Upper lobe of right lung (tissue), 1 donor: ENCODE measurements around the gene TNRC6C. TPM values are rescaled to one million over a fixed set of nuclear protein-coding genes. Genes with fewer than 3 reads are reported as not detected.
A peak's percentile ranks its signal among the peaks of the same experiment; 100 is the strongest.

Experiments used
- ATAC-seq: fragments of 200-7000 bp; cut with Tn5 transposase; one replicate; pipeline ENCODE4 v1.9.1; 2020; ENCODE audit warnings: mild to moderate bottlenecking, moderate library complexity
- DNase-seq: peaks from one replicate; pipeline ENCODE4 v3.0.0-alpha.2; 2020
- H3K27ac ChIP-seq: fragments of 200-600 bp; one replicate; pipeline ENCODE4 v1.8.0; 2022
- H3K27me3 ChIP-seq: fragments of 200-600 bp; one replicate; pipeline ENCODE4 v1.8.0; 2022; ENCODE audit warnings: mild to moderate bottlenecking
- H3K36me3 ChIP-seq: fragments of 200-600 bp; one replicate; pipeline ENCODE4 v1.8.0; 2022
- H3K4me1 ChIP-seq: fragments of 200-600 bp; one replicate; pipeline ENCODE4 v1.8.0; 2022
- H3K4me3 ChIP-seq: fragments of 200-600 bp; one replicate; pipeline ENCODE4 v1.8.0; 2022; ENCODE audit warnings: mild to moderate bottlenecking
- H3K9me3 ChIP-seq: fragments of 200-600 bp; one replicate; pipeline ENCODE4 v1.8.0; 2022
- intact Hi-C: fragments of 100-400 bp; cut with DNase I; formaldehyde crosslinking; loops from one replicate; pipeline ENCODE4 v1.11.0; 2022
- total RNA-seq: library from RNA; stranded (reverse); fragmentation: NEBNext Ultra II Directional; extraction: Animal tissue kit (Norgen Biotek cat#: 25700); gene quantifications from one replicate; pipeline ENCODE4 v1.2.1, GENCODE V29; 2021
- TF ChIP-seq, protein P1 (sequence below): fragments of 200-600 bp; IDR thresholded peaks from one replicate; pipeline ENCODE4 v1.8.0; 2022; ENCODE audit warnings: antibody characterized with exemption
- donor health status: DM: no; HTN: yes; CAD: no; lungs with severe emphysema.

TNRC6C gene
- total RNA-seq, 1 donor from 2014 or later = 21.7 TPM

DNA sequence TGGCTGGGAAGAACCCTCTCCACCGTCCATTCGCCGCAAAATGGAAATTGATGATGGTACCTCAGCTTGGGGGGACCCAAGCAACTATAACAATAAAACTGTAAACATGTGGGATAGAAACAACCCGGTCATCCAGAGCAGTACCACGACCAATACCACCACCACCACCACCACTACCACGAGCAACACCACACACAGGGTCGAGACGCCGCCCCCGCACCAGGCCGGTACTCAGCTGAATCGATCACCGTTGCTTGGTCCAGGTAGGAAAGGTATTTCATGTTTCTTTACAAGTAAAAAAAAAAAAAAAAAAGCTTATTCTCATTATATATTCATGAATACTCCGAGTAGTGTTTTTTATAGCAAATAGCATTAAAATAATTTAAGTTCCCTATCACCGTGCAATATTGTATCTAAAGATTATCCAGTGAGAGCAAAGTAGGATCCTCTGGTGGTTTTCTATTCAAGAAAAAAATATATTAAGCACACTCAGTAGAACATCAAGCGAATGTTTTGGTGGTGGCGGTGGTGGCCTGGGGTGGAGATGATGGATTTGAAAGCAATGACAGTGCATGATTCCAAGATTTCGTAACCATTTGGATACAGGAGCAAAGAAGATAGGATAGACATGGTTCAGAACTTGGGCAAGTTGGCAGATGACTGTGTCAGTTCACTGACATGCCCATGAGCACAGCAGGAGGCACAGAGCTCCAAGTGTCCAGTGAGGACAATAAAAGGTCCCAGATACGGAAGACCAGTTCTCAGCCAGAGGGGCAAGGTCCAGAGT is 92.9 kb downstream of the TNRC6C start:
- H3K9me3 ChIP-seq = no peaks in the 10 kb centered on the region
- intact Hi-C loops = no loop called here
- H3K36me3 ChIP-seq = peaks cover 38% of the 10 kb centered on the region
- H3K27me3 ChIP-seq = no peaks in the 10 kb centered on the region
- H3K4me3 ChIP-seq = no peak overlapping the region
- no peak overlapping the region for H3K27ac ChIP-seq
- no peak for DNase-seq
- H3K4me1 ChIP-seq = peaks cover 5% of the 10 kb centered on the region
- no peak for ATAC-seq
- TF ChIP-seq, protein P1, sequence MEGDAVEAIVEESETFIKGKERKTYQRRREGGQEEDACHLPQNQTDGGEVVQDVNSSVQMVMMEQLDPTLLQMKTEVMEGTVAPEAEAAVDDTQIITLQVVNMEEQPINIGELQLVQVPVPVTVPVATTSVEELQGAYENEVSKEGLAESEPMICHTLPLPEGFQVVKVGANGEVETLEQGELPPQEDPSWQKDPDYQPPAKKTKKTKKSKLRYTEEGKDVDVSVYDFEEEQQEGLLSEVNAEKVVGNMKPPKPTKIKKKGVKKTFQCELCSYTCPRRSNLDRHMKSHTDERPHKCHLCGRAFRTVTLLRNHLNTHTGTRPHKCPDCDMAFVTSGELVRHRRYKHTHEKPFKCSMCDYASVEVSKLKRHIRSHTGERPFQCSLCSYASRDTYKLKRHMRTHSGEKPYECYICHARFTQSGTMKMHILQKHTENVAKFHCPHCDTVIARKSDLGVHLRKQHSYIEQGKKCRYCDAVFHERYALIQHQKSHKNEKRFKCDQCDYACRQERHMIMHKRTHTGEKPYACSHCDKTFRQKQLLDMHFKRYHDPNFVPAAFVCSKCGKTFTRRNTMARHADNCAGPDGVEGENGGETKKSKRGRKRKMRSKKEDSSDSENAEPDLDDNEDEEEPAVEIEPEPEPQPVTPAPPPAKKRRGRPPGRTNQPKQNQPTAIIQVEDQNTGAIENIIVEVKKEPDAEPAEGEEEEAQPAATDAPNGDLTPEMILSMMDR = no peak

DNA sequence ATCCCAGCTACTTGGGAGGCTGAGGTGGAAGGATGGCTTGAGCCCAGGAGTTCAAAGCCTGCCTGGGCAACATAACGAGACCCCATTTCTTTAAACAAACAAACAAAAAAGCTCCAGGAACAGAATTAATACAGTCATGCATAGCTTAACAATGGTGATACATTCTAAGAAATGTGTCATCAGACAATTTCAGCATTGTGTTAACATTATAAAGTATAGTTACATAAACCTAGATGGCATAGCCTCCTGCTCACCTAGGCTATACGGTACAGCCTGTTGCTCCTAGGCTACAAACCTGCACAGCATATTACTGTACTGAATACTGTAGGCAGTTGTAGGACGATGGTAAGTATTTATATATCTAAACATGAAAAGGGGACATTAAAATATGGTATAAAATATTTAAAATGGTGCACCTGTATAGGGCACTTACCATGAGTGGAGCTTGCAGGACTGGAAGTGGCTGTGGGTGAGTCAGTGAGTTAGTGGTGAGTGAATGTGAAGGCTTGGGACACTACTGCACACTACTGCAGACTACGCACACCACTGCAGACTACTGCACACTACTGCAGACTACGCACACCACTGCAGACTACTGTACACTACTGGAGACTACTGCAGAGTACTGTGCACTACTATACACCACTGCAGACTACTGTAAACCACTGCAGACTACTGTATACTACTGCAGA is 95.4 kb downstream of the TNRC6C start:
- intact Hi-C loops = no loop called here
- Histone ChIP-seq H3K4me3 (no peak overlapping the region), H3K27me3 (no peaks in the 10 kb centered on the region), H3K9me3 (no peaks in the 10 kb centered on the region), H3K27ac (no peak overlapping the region), H3K36me3 (peaks cover 34% of the 10 kb centered on the region), H3K4me1 (peaks cover 2% of the 10 kb centered on the region)
- TF ChIP-seq, protein P1 = no peak
- ATAC-seq (no peak), DNase-seq (no peak)

DNA sequence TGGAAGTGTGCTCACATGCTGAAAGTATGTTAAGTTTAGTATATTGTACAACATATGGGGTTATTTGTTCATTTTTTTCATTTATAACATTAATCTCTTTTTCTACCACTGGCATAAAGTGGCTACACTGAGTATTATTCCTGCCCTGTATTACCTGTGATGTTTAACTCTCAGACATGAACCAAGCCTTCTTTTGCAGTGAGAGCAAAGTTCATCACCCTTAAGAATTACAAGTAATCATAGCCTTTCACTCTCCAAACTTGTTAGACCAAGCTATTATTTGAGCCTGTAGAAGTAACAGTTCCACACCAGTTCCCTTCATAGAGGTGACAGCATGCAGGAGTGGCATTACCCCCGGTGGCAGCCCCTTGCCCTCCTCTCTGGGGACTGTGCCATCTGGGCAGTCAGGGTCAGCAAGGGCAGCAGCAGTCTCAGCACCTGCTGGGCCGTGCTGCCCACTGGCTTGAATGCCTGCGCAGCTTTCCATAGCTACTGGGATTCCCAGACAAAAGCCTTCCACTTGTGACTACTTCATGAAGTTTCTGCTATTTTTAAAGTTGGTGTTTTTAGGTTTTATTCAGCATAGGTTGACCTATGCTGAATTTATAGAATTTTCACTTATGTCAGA is 98.7 kb downstream of the TNRC6C start:
- no peak overlapping the region for H3K4me3 ChIP-seq
- ATAC-seq (no peak), DNase-seq (no peak)
- no peaks in the 10 kb centered on the region for H3K27me3 ChIP-seq
- no peaks in the 10 kb centered on the region for H3K4me1 ChIP-seq
- TF ChIP-seq, protein P1 = no peak
- H3K27ac ChIP-seq = no peak overlapping the region
- H3K9me3 ChIP-seq = no peaks in the 10 kb centered on the region
- intact Hi-C loops = no loop called here
- peaks cover 14% of the 10 kb centered on the region for H3K36me3 ChIP-seq

DNA sequence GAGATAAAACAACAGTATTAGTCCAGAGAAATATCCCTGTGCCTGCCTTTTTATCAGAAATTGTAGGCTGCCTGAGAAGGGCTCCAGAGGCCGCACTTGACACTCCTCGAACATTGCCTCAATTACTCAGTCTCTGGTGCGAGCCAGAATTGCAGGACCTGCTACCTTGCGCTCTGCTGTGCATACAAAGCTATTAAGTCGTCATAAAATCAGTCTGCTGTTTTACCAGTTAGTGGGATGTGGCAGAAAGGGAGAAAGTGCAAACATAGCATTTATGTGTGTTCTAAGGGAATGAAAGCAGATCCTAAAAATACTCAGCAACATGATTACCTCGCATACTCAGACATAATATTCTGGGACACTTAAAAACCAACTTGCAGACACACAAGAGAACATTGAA is 99.5 kb downstream of the TNRC6C start:
- Histone ChIP-seq H3K27ac (no peak overlapping the region), H3K4me3 (no peak overlapping the region), H3K9me3 (no peaks in the 10 kb centered on the region), H3K4me1 (no peaks in the 10 kb centered on the region), H3K36me3 (peaks cover 14% of the 10 kb centered on the region), H3K27me3 (no peaks in the 10 kb centered on the region)
- DNase-seq (no peak), ATAC-seq (peak; percentile 58)
- TF ChIP-seq, protein P1 = no peak
- intact Hi-C loops = no loop called here

DNA sequence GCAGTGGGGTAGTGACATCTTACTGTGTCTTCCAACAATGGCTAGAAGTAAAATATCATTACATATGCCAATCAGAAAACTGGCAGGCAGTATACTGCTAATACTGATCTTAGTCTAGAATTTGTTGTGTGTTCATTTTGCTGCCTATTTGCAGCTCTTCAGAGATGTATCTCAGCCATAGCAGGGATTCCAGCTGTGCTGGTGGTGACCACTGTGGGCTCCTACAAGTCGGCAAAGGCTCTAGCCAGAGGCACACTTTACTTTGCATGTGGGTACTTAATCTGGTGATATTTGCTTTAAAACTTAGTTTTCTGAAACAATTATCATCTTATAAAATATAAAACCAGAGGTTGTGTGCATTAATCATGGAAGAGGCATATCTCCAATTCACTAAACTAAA is 100.1 kb downstream of the TNRC6C start:
- TF ChIP-seq, protein P1 = no peak
- Histone ChIP-seq H3K4me1 (no peaks in the 10 kb centered on the region), H3K4me3 (no peak overlapping the region), H3K27ac (no peak overlapping the region), H3K27me3 (no peaks in the 10 kb centered on the region), H3K36me3 (peaks cover 12% of the 10 kb centered on the region), H3K9me3 (no peaks in the 10 kb centered on the region)
- DNase-seq (no peak), ATAC-seq (no peak)
- intact Hi-C loops = no loop called here
